GM18505 (cell line): ENCODE results near the gene TBC1D32.
"Not testable (repeated sequence)": the region's sequence is repeated elsewhere in the genome, so short reads cannot be mapped to it uniquely, and the experiment has no call there.

Source experiments
- ATAC-seq: cut with Tn5 transposase; IDR thresholded peaks from one replicate; pipeline ENCODE4 v1.9.1; 2021; ENCODE audit not compliant: unreplicated experiment
- POLR2A ChIP-seq: IDR thresholded peaks from 4 replicates; pipeline ENCODE4 v1.6.1; 2011; ENCODE audit warnings: borderline replicate concordance; ENCODE audit not compliant: insufficient read depth, insufficient read length; ENCODE audit errors: extremely low read depth

Gene TBC1D32

GRCh38 chr6:121339639-121340226 lies 5.5 kb upstream of the TBC1D32 start:
- no peak for ATAC-seq

GRCh38 chr6:121338956-121339355 lies 4.7 kb upstream of the TBC1D32 start:
- ATAC-seq: no peak
- no peak for TF ChIP-seq POLR2A

More at GRCh38 chr6:121339639-121340226, 5.5 kb upstream of the TBC1D32 start:
- no peak for TF ChIP-seq POLR2A

- TF ChIP-seq POLR2A: no peak
- ATAC-seq: no peak
These were observed 4.1 kb upstream of the TBC1D32 start for GRCh38 chr6:121338366-121338765.

GRCh38 chr6:121335087-121336008 lies 1.1 kb upstream of the TBC1D32 start:
- ATAC-seq: peak; percentile 3
- no peak for TF ChIP-seq POLR2A

GRCh38 chr6:121333694-121334093 lies 586 bp downstream of the TBC1D32 start:
- not testable (repeated sequence) for ATAC-seq

DNA sequence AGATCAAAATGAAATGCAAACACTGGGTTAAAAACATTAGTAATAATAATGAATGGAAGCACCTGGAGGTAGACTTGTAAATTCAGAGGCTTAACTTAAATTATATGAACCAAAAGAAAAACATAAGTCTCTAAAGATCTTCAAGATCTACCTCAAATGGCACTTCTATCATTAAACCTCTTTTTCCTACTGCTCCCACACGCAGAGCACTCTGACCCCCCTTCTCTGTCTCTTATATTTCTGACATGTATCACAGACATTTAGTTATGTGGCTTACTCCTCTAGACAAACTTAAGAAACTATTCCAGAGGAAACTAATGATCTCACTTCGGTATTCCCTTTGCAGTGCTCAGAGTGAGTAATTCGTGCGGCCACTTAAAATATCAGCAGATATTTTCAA lies 1.1 kb downstream of the TBC1D32 start:
- ATAC-seq: no peak
- no peak for TF ChIP-seq POLR2A

DNA sequence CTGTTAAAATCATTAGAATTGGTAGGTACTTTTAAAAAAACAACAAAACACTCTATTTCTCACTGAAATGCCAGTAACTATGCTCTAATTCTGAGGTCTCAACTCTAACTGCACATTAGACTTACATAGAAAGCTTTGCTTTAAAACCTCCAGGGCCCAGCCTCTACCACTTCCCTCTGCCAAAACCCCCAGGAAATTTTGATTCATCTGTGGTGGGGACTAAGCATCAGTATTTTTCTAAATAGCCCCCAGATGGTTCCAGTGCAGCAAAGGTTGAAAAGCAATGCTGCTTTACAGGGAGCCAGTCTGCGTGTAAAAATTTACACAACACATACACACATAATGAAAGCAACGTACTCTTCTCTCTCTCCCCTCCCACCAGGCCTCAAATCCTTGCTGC lies 3.8 kb downstream of the TBC1D32 start:
- ATAC-seq: no peak
- no peak for TF ChIP-seq POLR2A

DNA sequence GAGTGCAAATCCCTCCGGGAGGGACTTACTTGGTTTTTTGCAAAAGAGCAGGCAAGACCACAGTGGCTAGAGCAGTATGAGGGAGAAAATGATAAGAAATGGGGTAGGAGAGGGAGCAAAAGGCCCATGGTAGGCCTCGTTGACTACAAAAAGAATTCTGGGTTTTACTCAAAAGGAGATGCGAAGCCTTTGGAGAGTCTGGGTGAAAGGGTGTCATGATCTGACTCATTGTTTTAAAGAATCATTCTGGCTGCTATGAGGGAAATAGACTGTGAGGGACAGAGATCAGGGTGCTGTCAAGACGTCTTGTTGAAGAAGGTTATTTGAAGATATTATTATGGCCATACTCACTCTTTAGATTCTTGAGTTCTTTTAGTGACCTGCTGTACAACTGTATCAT lies 13.0 kb downstream of the TBC1D32 start:
- TF ChIP-seq POLR2A: no peak
- ATAC-seq: peak; percentile 63

DNA sequence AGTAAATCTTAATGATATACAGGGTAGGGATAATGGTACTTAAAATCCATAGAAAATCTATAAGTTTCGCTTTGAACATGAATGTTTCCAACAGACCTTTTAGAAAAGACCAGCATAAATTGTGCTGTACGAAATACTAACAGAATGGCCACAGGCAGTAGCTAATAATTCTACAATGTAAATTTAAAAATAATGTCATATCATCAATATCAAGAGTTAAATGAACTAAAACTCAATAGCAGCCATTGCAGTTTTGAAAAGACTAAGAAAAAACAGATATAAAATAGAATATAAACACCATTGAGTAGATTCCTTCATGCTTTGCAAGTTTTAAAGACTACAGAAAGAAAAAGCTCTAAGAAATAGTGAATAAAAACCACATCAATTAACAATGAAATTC lies 14.7 kb downstream of the TBC1D32 start:
- no peak for ATAC-seq
- no peak for TF ChIP-seq POLR2A

- ATAC-seq: no peak
These were observed 15.1 kb downstream of the TBC1D32 start for GRCh38 chr6:121319112-121319553.

GRCh38 chr6:121314381-121315112 lies 19.7 kb downstream of the TBC1D32 start:
- TF ChIP-seq POLR2A: no peak
- ATAC-seq: no peak

More at GRCh38 chr6:121319112-121319553, 15.1 kb downstream of the TBC1D32 start:
- no peak for TF ChIP-seq POLR2A

DNA sequence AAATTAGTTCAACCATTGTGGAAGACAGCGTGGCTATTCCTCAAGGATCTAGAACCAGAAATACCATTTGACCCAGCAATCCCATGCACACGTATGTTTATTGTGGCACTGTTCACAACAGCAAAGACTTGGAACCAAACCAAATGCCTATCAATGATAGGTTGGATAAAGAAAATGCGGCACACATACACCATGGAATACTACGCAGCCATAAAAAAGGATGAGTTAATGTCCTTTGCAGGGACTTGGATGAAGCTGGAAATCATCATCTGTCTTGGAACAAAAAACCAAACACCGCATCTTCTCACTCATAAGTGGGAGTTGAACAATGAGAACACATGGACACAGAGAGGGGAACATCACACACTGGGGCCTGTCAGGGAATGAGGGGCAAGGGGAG lies 22.5 kb downstream of the TBC1D32 start:
- ATAC-seq: not testable (repeated sequence)

DNA sequence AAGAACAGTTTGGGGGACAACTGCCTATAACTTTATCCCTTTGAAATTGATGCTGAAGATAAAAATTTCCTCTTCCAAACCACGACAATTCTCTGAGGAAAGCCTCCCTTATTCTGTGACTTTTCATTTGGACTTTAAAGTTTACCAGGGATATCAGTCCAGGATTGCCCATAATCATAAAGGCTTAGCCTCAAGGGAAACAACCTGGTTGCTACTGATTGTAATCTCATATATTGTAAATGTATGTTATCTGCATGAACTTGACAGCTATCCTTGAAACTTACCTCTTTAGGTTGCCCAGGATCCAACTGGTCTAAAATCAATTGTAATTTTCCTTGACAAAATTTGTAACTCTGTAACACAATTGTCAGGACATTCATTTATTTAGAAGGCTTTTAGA lies 23.8 kb downstream of the TBC1D32 start:
- ATAC-seq: no peak
- no peak for TF ChIP-seq POLR2A
